ENCODE results near the gene AMPD3. TPM values are rescaled to one million over a fixed set of nuclear protein-coding genes. Genes with fewer than 3 reads are reported as not detected.

The AMPD3 gene
- total RNA-seq, 1 experiment from 2014 or later = 5.4 TPM

DNA sequence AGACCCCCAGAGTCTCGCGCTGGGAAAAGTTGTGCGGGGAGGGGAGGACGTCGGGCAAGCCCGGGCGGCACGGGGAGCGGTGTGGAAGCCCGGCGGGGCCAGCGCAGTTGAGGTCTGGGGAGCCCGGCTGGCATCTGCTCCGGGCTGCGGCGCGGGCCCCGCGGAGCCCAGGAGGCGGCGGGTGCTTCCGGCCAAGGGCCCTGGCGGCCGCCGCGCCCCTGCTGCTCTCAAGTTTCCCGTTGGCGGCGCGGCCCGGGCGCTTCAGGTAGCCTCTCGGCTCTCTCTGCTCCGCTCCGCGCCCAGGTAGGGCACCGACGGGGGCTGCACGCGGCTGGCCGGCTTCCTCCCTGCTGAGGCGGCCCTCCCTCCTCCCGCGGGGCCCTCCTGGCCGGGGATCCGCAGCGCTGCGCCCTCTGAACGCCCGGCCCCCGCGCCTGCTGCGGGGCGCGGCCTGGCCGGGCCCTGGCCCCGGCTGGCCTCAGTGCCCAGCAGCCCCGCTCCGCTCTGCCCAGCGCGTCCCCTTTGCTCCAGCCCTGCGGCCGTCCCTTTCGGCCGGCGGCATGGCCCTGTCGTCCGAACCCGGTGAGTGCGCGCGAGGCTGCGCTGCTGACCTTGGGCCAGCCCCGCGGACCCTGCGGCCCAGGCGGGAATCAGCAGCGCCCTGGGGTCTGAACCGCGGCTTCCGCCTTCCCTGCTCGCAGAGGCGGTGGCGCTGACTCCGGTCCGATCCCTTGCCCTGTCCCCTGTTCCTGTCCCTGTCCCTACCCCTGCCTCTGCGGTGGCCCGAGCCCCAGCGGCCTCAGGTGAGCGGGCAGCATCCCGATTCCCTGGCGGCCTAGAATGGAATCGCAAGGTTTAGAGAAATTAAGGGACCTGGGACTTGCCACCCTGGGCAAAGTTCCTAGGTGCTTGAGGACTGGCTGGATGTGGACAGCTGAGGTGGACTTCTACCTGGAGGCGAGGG is 4.3 kb upstream of the AMPD3 start:
- no peaks in the 10 kb centered on the region for H3K27me3 Mint-ChIP-seq (ENCODE audit: insufficient read depth, unreplicated experiment)
- DNase-seq (ENCODE audit: unreplicated experiment) = peak; percentile 49
- intact Hi-C loops (cut with micrococcal nuclease) = loop anchor here (5.0 kb wide), 1 partner anchor 43 kb away; no protein-coding TSS in a partner anchor
- TF ChIP-seq, protein P1, sequence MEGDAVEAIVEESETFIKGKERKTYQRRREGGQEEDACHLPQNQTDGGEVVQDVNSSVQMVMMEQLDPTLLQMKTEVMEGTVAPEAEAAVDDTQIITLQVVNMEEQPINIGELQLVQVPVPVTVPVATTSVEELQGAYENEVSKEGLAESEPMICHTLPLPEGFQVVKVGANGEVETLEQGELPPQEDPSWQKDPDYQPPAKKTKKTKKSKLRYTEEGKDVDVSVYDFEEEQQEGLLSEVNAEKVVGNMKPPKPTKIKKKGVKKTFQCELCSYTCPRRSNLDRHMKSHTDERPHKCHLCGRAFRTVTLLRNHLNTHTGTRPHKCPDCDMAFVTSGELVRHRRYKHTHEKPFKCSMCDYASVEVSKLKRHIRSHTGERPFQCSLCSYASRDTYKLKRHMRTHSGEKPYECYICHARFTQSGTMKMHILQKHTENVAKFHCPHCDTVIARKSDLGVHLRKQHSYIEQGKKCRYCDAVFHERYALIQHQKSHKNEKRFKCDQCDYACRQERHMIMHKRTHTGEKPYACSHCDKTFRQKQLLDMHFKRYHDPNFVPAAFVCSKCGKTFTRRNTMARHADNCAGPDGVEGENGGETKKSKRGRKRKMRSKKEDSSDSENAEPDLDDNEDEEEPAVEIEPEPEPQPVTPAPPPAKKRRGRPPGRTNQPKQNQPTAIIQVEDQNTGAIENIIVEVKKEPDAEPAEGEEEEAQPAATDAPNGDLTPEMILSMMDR (IDR thresholded peaks at IDR 0.05; ENCODE audit: unreplicated experiment) = peak; percentile 33
- peaks cover 6% of the 10 kb centered on the region for H3K36me3 Mint-ChIP-seq (ENCODE audit: insufficient read depth, unreplicated experiment)
- BruUV-seq (replicated peaks) = no TSS peak
- H3K27ac Mint-ChIP-seq (ENCODE audit: low read depth, unreplicated experiment) = peak overlapping the region; percentile 71
- ChIA-PET CTCF (interaction anchor here (0.7 kb wide), 1 partner anchor 286 kb away, joined by 3 read pairs; no protein-coding TSS in a partner anchor), POLR2A (no interaction called here)
- peak overlapping the region; percentile 78 for H3K4me3 Mint-ChIP-seq (ENCODE audit: unreplicated experiment)
- peaks cover 6% of the 10 kb centered on the region for H3K4me1 Mint-ChIP-seq (ENCODE audit: insufficient read depth, unreplicated experiment)
- no peaks in the 10 kb centered on the region for H3K9me3 Mint-ChIP-seq (ENCODE audit: unreplicated experiment)

DNA sequence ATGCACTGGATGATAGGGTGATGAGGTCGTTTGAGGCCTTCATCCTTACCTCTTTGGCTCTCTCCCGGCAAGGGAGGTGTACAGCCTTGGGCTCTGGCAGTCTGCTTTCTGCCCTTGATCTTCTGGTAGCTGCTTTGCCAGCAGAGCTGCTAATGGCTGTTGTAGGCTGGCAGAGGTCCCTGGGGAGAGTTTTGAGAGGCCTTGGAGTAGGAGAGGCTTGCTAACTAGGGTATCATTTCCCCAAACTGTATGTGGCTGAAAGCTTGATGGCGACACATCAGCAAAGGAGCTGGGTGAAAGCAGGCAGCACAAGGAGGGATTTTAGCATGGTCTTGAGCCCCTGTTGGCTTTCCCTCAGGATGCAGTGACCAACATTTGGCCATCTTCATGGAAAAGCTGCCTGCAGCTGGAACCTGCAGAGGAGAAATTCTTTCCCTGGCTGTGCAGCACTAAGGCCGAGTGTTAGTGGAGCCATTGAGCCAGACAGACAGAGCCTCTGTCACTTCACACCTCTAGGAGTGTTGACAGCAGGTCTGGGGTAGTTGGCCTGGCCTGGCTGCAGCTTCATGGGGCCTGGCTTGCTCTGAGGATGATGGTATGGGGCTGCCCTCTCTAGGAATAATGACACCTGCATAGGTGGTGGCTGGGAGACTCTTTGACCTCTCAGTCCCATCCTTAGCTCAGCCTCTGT is 3.5 kb upstream of the AMPD3 start:
- DNase-seq (ENCODE audit: unreplicated experiment) = no peak
- peaks cover 6% of the 10 kb centered on the region for H3K36me3 Mint-ChIP-seq (ENCODE audit: insufficient read depth, unreplicated experiment)
- CTCF ChIA-PET = interaction anchor here (0.6 to 0.7 kb wide), 3 partner anchors 34 to 213 kb away, joined by 3 to 4 read pairs (median 3); no protein-coding TSS in a partner anchor
- H3K4me3 Mint-ChIP-seq (ENCODE audit: unreplicated experiment) = peak overlapping the region; percentile 63
- peaks cover 6% of the 10 kb centered on the region for H3K4me1 Mint-ChIP-seq (ENCODE audit: insufficient read depth, unreplicated experiment)
- H3K27ac Mint-ChIP-seq (ENCODE audit: low read depth, unreplicated experiment) = peak overlapping the region; percentile 71
- intact Hi-C loops (cut with micrococcal nuclease) = loop anchor here (5.0 kb wide), 1 partner anchor 44 kb away; no protein-coding TSS in a partner anchor
- H3K27me3 Mint-ChIP-seq (ENCODE audit: insufficient read depth, unreplicated experiment) = no peaks in the 10 kb centered on the region
- TF ChIP-seq, protein P1 (IDR thresholded peaks at IDR 0.05; ENCODE audit: unreplicated experiment) = no peak
- no peaks in the 10 kb centered on the region for H3K9me3 Mint-ChIP-seq (ENCODE audit: unreplicated experiment)
- no TSS peak for BruUV-seq (replicated peaks)
- POLR2A ChIA-PET = interaction anchor here (0.8 to 6.1 kb wide), 3 partner anchors 8 to 37 kb away, joined by 3 to 75 read pairs (median 3); no protein-coding TSS in a partner anchor

DNA sequence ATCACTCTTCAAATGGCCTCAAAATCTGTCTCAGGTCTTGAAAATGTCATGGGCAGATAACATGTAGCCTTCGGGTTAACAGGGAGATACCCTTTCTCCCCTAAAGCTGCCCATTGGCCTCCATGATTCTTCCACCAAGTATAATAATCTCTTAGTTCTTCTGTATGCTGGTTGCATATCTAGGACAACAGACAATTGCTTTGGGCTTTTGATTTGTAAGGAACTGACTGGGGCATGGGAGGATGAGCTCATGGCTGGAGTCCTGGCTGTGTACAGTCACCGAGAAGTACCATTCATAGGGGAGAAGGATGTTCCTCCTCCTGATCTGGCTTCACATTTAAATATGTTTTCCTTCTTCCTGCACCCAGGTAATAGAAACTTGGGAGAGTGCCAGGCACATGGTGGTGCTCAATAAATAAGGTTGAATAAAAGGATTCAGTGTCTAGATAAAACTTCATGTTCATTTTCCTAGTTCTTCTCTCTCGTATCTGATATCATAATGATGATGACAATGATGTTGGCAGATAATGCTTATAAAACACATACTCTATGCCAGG is 2.8 kb upstream of the AMPD3 start:
- no peak for DNase-seq (ENCODE audit: unreplicated experiment)
- no peak overlapping the region for H3K27ac Mint-ChIP-seq (ENCODE audit: low read depth, unreplicated experiment)
- H3K27me3 Mint-ChIP-seq (ENCODE audit: insufficient read depth, unreplicated experiment) = no peaks in the 10 kb centered on the region
- H3K36me3 Mint-ChIP-seq (ENCODE audit: insufficient read depth, unreplicated experiment) = peaks cover 6% of the 10 kb centered on the region
- H3K4me3 Mint-ChIP-seq (ENCODE audit: unreplicated experiment) = no peak overlapping the region
- CTCF ChIA-PET = interaction anchor here (0.7 kb wide), 1 partner anchor 42 kb away, joined by 4 read pairs; no protein-coding TSS in a partner anchor
- no TSS peak for BruUV-seq (replicated peaks)
- H3K9me3 Mint-ChIP-seq (ENCODE audit: unreplicated experiment) = no peaks in the 10 kb centered on the region
- POLR2A ChIA-PET = interaction anchor here (0.7 to 6.1 kb wide), 4 partner anchors 9 to 44 kb away, joined by 3 to 75 read pairs (median 3); no protein-coding TSS in a partner anchor
- H3K4me1 Mint-ChIP-seq (ENCODE audit: insufficient read depth, unreplicated experiment) = peaks cover 6% of the 10 kb centered on the region
- intact Hi-C loops (cut with micrococcal nuclease) = loop anchor here (5.0 kb wide), 1 partner anchor 45 kb away; no protein-coding TSS in a partner anchor
- TF ChIP-seq, protein P1 (IDR thresholded peaks at IDR 0.05; ENCODE audit: unreplicated experiment) = no peak
